Measurements from ENCODE around the gene COX6B1.
"Not testable (repeated sequence)": the region's sequence is repeated elsewhere in the genome, so short reads cannot be mapped to it uniquely, and the experiment has no call there.

The COX6B1 gene

GRCh38 chr19:35639863-35640262 is 8.3 kb upstream of the COX6B1 start:
- Mint-ChIP-seq H3K27me3 (no peaks in the 10 kb centered on the region), H3K4me1 (peaks cover 8% of the 10 kb centered on the region)

GRCh38 chr19:35641515-35642151 is 6.5 kb upstream of the COX6B1 start, which contains the start of gene ETV2:
Gene ETV2 (plus strand): TSS chr19:35641745. CDS start chr19:35642461, 716 bp downstream.
- DNase-seq (ENCODE audit: low spot score in 2 of 2) (no peak), ATAC-seq (replicated peaks; ENCODE audit: extremely low read depth, poor library complexity, severe bottlenecking) (no peak)
- peaks cover 17% of the 10 kb centered on the region for H3K4me1 Mint-ChIP-seq
- peaks cover 9% of the 10 kb centered on the region for H3K36me3 Mint-ChIP-seq (ENCODE audit: insufficient read depth)
- peak within 1 kb of the TSS; percentile 86 for H3K4me3 Mint-ChIP-seq
- no peaks in the 10 kb centered on the region for H3K9me3 Mint-ChIP-seq
- no peaks in the 10 kb centered on the region for H3K27me3 Mint-ChIP-seq
- peak within 1 kb of the TSS; percentile 49 for H3K27ac Mint-ChIP-seq (ENCODE audit: low read depth)

More at GRCh38 chr19:35639863-35640262, 8.3 kb upstream of the COX6B1 start:
- H3K27ac Mint-ChIP-seq (ENCODE audit: low read depth): no peak overlapping the region
- H3K4me3 Mint-ChIP-seq: no peak overlapping the region
- H3K9me3 Mint-ChIP-seq: no peaks in the 10 kb centered on the region
- H3K36me3 Mint-ChIP-seq (ENCODE audit: insufficient read depth): peaks cover 16% of the 10 kb centered on the region
- no peak for ATAC-seq (replicated peaks; ENCODE audit: extremely low read depth, poor library complexity, severe bottlenecking)
- no peak for DNase-seq (ENCODE audit: low spot score in 2 of 2)

GRCh38 chr19:35642312-35642711 is 5.8 kb upstream of the COX6B1 start:
- ATAC-seq (replicated peaks; ENCODE audit: extremely low read depth, poor library complexity, severe bottlenecking) (no peak), DNase-seq (ENCODE audit: low spot score in 2 of 2) (no peak)
- Mint-ChIP-seq H3K4me1 (peaks cover 17% of the 10 kb centered on the region), H3K27ac (ENCODE audit: low read depth) (peak overlapping the region; percentile 49), H3K4me3 (peak overlapping the region; percentile 86), H3K36me3 (ENCODE audit: insufficient read depth) (peaks cover 7% of the 10 kb centered on the region), H3K9me3 (no peaks in the 10 kb centered on the region), H3K27me3 (no peaks in the 10 kb centered on the region)

GRCh38 chr19:35642798-35643254 is 5.3 kb upstream of the COX6B1 start:
- Mint-ChIP-seq H3K36me3 (ENCODE audit: insufficient read depth) (peaks cover 7% of the 10 kb centered on the region), H3K9me3 (no peaks in the 10 kb centered on the region), H3K27me3 (no peaks in the 10 kb centered on the region), H3K4me1 (peaks cover 17% of the 10 kb centered on the region), H3K27ac (ENCODE audit: low read depth) (no peak overlapping the region), H3K4me3 (peak overlapping the region; percentile 86)
- no peak for DNase-seq (ENCODE audit: low spot score in 2 of 2)
- ATAC-seq (replicated peaks; ENCODE audit: extremely low read depth, poor library complexity, severe bottlenecking): no peak

GRCh38 chr19:35643255-35644205 is 4.6 kb upstream of the COX6B1 start:
- ATAC-seq (replicated peaks; ENCODE audit: extremely low read depth, poor library complexity, severe bottlenecking): peak; percentile 45
- peaks cover 23% of the 10 kb centered on the region for H3K4me1 Mint-ChIP-seq
- peak overlapping the region; percentile 63 for H3K27ac Mint-ChIP-seq (ENCODE audit: low read depth)
- H3K27me3 Mint-ChIP-seq: no peaks in the 10 kb centered on the region
- H3K36me3 Mint-ChIP-seq (ENCODE audit: insufficient read depth): peaks cover 10% of the 10 kb centered on the region
- DNase-seq (ENCODE audit: low spot score in 2 of 2): peak; percentile 71 to 73
- H3K9me3 Mint-ChIP-seq: no peaks in the 10 kb centered on the region
- H3K4me3 Mint-ChIP-seq: peak overlapping the region; percentile 86

- H3K27me3 Mint-ChIP-seq: no peaks in the 10 kb centered on the region
- peaks cover 30% of the 10 kb centered on the region for H3K4me1 Mint-ChIP-seq
These were observed 3.7 kb upstream of the COX6B1 start for GRCh38 chr19:35644206-35644986.

GRCh38 chr19:35644987-35645679 is 3.0 kb upstream of the COX6B1 start:
- peak overlapping the region; percentile 63 for H3K27ac Mint-ChIP-seq (ENCODE audit: low read depth)
- peaks cover 30% of the 10 kb centered on the region for H3K4me1 Mint-ChIP-seq
- no peak for ATAC-seq (replicated peaks; ENCODE audit: extremely low read depth, poor library complexity, severe bottlenecking)
- H3K36me3 Mint-ChIP-seq (ENCODE audit: insufficient read depth): peaks cover 13% of the 10 kb centered on the region
- peak; percentile 25 to 37 for DNase-seq (ENCODE audit: low spot score in 2 of 2)
- peak overlapping the region; percentile 86 for H3K4me3 Mint-ChIP-seq
- H3K9me3 Mint-ChIP-seq: no peaks in the 10 kb centered on the region
- H3K27me3 Mint-ChIP-seq: no peaks in the 10 kb centered on the region

More at GRCh38 chr19:35644206-35644986, 3.7 kb upstream of the COX6B1 start:
- Mint-ChIP-seq H3K4me3 (peak overlapping the region; percentile 86), H3K27ac (ENCODE audit: low read depth) (peak overlapping the region; percentile 63), H3K36me3 (ENCODE audit: insufficient read depth) (peaks cover 10% of the 10 kb centered on the region), H3K9me3 (no peaks in the 10 kb centered on the region)
- ATAC-seq (replicated peaks; ENCODE audit: extremely low read depth, poor library complexity, severe bottlenecking) (peak; percentile 83), DNase-seq (ENCODE audit: low spot score in 2 of 2) (peak; percentile 84 to 88)

- Mint-ChIP-seq H3K4me1 (peaks cover 31% of the 10 kb centered on the region), H3K27me3 (no peaks in the 10 kb centered on the region), H3K9me3 (no peaks in the 10 kb centered on the region), H3K27ac (ENCODE audit: low read depth) (peak overlapping the region; percentile 63), H3K36me3 (ENCODE audit: insufficient read depth) (peaks cover 13% of the 10 kb centered on the region), H3K4me3 (peak overlapping the region; percentile 86)
- no peak for DNase-seq (ENCODE audit: low spot score in 2 of 2)
- no peak for ATAC-seq (replicated peaks; ENCODE audit: extremely low read depth, poor library complexity, severe bottlenecking)
These were observed 2.2 kb upstream of the COX6B1 start for GRCh38 chr19:35645680-35646511.

- H3K4me3 Mint-ChIP-seq: no peak overlapping the region
- H3K36me3 Mint-ChIP-seq (ENCODE audit: insufficient read depth): peaks cover 50% of the 10 kb centered on the region
- DNase-seq (ENCODE audit: low spot score in 2 of 2) (no peak), ATAC-seq (replicated peaks; ENCODE audit: extremely low read depth, poor library complexity, severe bottlenecking) (no peak)
- no peaks in the 10 kb centered on the region for H3K27me3 Mint-ChIP-seq
- H3K4me1 Mint-ChIP-seq: peaks cover 22% of the 10 kb centered on the region
- no peak overlapping the region for H3K27ac Mint-ChIP-seq (ENCODE audit: low read depth)
- H3K9me3 Mint-ChIP-seq: no peaks in the 10 kb centered on the region
These were observed 2.5 kb downstream of the COX6B1 start for GRCh38 chr19:35650581-35650980.

GRCh38 chr19:35654828-35655227 is 6.7 kb downstream of the COX6B1 start:
- Mint-ChIP-seq H3K4me1 (peaks cover 17% of the 10 kb centered on the region), H3K36me3 (ENCODE audit: insufficient read depth) (peaks cover 82% of the 10 kb centered on the region)
- H3K9me3 Mint-ChIP-seq; H3K4me3 Mint-ChIP-seq; H3K27me3 Mint-ChIP-seq; H3K27ac Mint-ChIP-seq (ENCODE audit: low read depth); ATAC-seq (replicated peaks; ENCODE audit: extremely low read depth, poor library complexity, severe bottlenecking); DNase-seq (ENCODE audit: low spot score in 2 of 2): not testable (repeated sequence)

- H3K4me3 Mint-ChIP-seq: no peak overlapping the region
- no peak overlapping the region for H3K27ac Mint-ChIP-seq (ENCODE audit: low read depth)
- peaks cover 17% of the 10 kb centered on the region for H3K4me1 Mint-ChIP-seq
- ATAC-seq (replicated peaks; ENCODE audit: extremely low read depth, poor library complexity, severe bottlenecking) (no peak), DNase-seq (ENCODE audit: low spot score in 2 of 2) (no peak)
- no peaks in the 10 kb centered on the region for H3K27me3 Mint-ChIP-seq
- H3K9me3 Mint-ChIP-seq: no peaks in the 10 kb centered on the region
- peaks cover 87% of the 10 kb centered on the region for H3K36me3 Mint-ChIP-seq (ENCODE audit: insufficient read depth)
These were observed 7.5 kb downstream of the COX6B1 start for GRCh38 chr19:35655600-35655999.
